GM21447 (cell line): ENCODE data around the gene IRF4.

ENCODE experiments used
- ATAC-seq: cut with Tn5 transposase; IDR thresholded peaks from one replicate; pipeline ENCODE4 v1.9.1; 2021; ENCODE audit not compliant: unreplicated experiment

Gene IRF4

DNA sequence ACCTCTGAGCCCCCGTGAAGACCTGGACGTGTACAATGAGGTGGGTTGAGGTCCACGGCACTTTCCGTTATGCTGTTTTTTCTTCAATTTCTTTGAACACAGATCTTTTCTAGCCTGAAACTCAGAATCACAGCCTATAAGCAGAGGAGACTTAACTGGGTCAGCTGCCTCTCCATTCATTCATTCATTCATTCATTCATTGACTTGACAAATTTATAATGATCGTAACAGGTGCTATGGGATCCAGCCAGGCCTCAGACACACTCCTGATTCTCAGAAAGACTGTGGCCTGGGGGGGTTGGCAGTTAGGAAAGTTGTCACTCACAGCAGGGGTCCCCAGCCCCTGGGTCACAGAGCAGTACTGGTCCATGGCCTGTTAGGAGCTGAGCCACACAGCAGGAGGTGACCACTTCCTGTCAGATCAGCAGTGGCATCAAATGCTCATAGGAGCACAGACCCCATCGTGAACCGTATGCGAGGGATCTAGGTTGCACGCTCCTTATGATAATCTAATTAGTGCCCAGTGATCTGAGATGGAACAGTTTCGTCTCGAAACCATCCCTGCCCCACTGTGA, 38.6 kb upstream of the IRF4 start:
- ATAC-seq = no peak

GRCh38 chr6:353642-354614, 37.6 kb upstream of the IRF4 start:
- ATAC-seq = no peak

DNA sequence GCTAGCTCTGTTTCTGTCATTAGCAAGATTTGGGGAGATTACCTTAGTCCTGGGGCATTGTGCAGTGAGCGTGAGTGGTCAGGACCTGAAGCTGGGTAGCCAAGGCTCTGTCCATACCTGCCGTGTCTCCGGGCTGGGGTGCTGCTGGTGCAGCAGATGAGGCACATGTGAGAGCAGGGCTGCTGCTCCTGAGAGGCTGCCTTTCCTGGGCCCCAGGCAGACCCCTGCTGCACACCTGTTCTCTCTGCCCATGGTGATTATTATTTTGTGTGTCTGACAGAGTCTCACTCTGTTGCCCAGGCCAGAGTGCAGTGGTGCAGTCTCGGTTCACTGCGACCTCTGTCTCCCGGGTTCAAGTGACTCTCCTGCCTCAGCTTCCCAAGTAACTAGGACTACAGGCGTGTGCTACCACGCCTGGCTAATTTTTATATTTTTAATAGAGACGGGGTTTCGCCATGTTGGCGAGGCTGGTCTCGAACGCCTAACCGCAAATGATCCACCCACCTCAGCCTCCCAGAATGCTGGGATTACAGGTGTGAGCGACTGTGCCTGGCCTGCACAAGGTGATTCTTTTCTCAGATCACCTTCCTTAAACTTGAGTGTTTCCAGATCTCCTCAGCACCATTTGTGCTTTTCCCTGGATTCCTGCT, 36.8 kb upstream of the IRF4 start:
- ATAC-seq = no peak

DNA sequence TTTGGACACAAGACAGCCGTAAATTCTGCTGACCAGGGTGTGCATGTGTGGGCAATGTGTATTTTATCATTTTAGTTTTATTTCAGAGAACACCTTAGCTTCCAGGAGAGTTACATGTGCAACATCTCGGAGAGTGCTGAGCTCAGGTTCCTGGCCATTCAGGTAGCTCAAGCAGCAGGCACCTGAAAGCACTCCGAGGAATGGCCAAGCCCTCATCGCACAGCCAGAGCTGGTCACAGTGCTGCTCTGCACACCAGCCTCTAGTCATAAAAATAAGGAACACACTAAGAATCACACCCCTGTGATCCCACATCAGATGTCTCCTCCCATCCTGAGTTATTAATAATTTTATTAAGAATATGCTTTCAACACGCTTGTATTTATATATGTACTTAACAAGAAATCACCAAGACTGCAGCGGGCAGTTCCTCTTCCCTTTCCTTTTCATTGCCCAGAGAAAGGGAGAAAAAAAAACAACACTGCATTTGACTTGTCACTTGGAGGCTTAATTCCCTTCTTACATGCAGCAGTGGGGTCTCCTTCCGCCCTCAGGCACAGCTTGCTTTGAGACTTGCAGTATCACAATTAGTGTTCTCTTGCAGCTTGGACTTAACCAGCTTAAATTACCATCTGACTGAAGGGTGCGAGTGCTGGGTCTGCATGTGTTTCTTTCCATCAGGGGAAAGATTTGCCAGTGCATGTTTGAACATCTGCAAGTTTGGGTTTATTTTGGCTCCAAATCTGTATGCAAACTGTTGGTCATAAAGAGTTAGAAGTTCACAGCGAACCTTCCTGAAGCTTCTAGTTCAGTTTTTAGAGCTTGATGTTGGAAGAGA, 36.0 kb upstream of the IRF4 start:
- ATAC-seq = no peak

- peak; percentile 56 for ATAC-seq
Measured at GRCh38 chr6:356828-357251, 34.7 kb upstream of the IRF4 start.

- ATAC-seq = no peak
Measured at GRCh38 chr6:357261-357790, 34.2 kb upstream of the IRF4 start.

DNA sequence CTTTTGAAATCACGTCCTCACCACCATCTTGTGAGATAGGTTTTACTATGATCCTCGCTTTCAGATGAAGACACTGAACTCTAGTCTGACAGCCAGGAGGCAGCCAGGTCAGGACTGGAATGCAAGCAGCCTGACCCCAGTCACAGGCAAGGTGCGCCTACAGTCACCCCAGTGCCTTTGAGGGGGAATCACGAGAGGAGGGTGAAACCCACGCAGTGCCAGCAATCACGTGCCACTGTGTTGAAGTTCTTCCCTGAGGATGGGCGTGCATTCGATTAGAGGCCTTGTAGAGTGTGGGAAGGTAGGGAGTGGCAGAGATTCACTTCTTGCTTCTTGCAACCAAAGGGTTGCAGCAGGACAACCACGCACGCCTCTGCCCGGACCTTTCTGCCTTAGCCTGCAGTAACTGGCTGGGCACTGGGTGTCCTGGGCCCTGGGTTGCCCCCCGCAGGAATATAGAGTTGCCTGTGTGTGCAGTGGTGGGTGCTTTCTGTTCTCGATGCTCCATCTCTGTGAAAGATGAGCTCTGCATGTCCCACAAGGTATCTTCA, 33.7 kb upstream of the IRF4 start:
- ATAC-seq = no peak

DNA sequence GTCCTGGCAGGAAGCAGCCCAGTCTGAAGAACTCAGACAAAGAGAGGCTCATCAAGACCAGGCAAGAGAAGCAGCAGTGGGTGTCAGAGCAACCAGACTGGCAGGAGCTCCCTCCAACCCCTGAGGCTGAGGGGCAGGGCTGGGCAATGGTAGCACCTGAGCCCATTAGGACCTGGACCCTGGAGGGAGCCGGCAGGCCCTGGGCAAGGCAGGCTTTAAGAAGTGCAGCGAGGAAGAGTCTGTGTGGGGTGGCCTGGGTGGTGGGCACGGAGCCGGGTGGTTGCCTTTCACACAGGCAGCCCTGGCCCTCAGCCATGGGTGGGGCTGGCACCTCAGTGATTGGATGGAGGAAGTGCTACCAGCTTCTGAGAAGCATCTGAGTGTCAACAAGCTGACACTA, 33.1 kb upstream of the IRF4 start:
- no peak for ATAC-seq

DNA sequence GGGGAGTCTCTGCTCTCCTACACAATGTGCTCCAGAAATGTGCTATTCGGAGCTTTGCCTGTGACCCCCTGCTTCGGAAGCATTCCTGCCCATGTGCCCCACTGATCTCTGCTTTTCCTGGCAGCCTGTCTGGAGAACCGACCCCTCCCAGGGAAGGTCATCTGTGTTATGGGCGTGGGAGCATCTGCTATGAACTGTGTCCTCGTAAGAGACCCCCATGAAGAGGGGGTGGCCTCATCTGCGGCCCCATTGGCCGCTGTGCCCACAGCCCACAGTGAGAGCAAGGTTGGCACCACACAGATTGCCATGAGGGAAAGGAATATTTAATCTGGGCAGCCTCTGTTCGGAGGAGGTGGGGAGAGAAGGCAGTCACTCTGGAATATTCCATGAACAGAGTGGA, 32.7 kb upstream of the IRF4 start:
- no peak for ATAC-seq

DNA sequence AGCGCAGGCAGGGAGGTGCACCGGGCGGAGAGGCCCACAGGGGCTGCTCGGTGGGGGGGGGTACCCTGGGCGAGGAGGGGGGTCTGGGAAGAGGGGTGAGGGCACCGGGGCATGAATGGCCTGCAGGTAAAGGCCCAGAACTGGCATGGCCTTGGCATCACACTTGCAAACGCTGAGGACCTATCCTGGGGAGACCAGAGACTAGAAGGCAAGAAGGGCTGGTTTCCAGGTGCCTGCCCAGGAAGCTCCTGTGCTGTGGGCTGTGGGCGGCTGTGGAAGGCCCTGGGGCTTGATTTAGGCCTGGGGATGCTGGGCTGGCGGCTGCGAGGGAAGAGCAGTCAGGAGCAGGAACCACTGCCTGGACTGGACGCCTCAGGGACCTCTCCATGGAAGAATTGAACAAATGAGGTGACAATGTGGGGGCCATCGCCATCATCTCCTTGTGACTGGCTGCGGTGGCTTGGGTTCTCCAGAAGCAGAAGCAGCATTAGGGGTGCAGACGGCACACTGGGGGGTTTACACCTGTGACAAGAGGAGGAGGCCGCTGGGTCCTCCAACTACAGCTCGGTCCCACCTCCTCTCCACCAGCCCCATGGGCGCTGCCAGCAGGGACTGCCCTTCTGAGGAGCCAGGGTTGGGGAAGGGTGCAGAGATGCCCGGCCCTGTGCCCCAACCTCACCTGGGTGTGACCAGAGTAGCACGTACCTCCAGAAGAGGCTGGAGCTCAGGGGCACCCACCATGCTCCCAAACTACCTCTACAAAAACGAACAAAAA, 32.1 kb upstream of the IRF4 start:
- no peak for ATAC-seq

DNA sequence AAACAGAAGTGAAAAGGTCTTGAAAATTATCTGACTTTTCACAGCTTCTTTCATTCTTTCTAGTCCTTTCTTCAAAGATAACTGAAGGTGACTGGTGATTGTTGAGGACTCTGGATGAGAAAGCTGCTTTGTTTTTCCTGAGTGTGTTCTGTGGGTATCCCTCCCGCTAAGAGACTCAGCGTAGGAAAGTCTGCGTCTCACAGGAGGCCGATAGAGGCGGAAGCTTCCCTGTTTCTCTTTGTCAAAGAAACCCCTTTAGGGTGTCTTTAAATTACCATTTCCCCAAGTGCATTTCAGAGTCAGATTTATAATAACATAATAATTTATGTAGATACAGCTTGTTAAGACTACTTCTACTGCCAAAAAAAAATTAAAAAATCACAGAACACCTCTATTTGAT, 31.2 kb upstream of the IRF4 start:
- ATAC-seq = no peak

DNA sequence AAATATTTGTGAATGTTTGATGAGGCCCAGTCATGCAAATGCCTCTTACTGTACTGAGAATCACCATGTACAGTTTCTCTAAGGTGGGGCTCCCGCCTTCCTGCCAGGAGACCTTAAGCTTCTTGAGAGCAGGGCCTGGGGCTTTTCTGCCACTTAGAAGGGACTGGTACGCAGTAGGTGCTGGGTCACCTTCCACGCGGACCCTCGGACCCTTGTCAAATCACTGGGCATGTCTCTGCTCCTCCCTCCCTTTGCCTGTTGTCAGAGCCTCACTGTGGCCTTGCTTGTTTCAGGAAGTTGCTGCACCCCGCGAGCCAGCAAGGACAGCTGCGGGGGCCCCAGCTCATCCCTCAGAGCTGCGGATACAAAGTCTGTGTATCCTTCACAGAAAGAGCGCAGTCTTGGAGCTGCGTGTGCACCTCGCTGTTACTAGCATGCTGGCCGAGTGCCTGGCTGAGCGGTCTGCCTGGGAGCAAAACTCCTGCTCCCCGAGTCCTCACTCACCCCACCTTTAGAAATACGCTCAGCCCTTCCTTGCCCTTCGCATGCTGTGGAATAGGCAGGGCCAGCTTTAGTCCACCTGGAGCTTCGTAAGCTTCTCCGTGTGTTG, 30.7 kb upstream of the IRF4 start:
- ATAC-seq = no peak

DNA sequence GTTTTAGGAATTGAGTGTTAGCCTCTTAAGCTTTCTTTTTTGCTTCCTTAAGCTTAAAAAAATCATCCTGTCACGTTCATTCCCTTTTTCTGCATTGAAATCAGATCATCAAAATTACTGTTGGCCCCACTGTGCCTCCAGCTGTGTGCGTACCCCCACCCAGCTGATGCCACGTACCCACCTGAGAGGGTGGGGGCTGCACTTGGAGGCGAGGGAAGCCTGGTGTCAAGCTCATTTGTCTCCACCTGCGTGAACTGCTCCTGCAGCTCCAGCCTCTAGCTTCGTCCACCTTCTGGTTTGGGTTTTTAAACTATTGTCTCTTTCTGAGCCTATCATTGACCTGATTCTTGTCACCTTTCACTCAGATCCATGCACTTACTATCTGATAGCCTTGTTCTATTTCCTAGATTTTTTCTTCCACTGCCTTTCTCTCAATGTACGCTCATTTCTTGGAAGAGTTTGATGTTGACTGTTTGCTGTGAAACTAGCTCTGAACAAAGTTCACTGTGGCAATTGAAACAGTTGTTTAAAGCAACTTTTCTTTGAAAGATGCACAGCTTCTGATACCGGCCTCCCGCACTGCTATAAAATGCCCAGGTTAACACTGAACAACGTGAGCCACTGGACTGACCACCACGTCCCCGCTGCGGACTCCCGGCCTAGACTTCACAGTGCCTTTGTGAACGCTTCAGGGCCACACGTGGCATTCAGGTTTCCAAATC, 30.0 kb upstream of the IRF4 start:
- ATAC-seq = no peak

- ATAC-seq = no peak
Measured at GRCh38 chr6:362231-362923, 29.2 kb upstream of the IRF4 start.

- no peak for ATAC-seq
Measured at GRCh38 chr6:362924-363249, 28.7 kb upstream of the IRF4 start.

- ATAC-seq = no peak
Measured at GRCh38 chr6:363291-363690, 28.3 kb upstream of the IRF4 start.

- no peak for ATAC-seq
Measured at GRCh38 chr6:363909-364308, 27.6 kb upstream of the IRF4 start.
